Esophagus squamous epithelium (tissue), 5 donors: ENCODE data around the gene PHPT1. TPM values are rescaled to one million over a fixed set of nuclear protein-coding genes. Genes with fewer than 3 reads are reported as not detected.

Source experiments
- DNase-seq: peaks from one replicate; lab custom pipeline; 2025; lab: John Stamatoyannopoulos, UW
- H3K27ac ChIP-seq, 4 donors: fragments of 200-600 bp; sonication (generic); one replicate each; pipeline ENCODE4 v1.5.1; 2016 to 2019; ENCODE audit warnings: mild to moderate bottlenecking in 1 of 4
- H3K27me3 ChIP-seq, 4 donors: fragments of 200-600 bp; sonication (generic); 1 replicate in 3 of 4; 2 replicates in 1 of 4; pipeline versions ENCODE4 v1.5.1 to v1.6.0; 2017 to 2021; ENCODE audit warnings: antibody characterized with exemption in 1 of 4
- H3K36me3 ChIP-seq, 3 donors: fragments of 200-600 bp; sonication (generic); one replicate each; pipeline ENCODE4 v1.5.1; 2016 to 2019
- H3K4me1 ChIP-seq, 3 donors: fragments of 200-600 bp; sonication (generic); one replicate each; pipeline ENCODE4 v1.5.1; 2017 to 2019
- H3K4me3 ChIP-seq, 4 donors: fragments of 200-600 bp; sonication (generic); 1 replicate in 3 of 4; 2 replicates in 1 of 4; pipeline ENCODE4 v1.5.1; 2016 to 2019; ENCODE audit warnings: mild to moderate bottlenecking in 2 of 4, moderate library complexity in 1 of 4
- H3K9me3 ChIP-seq, 3 donors: fragments of 200-600 bp; sonication (generic); one replicate each; pipeline ENCODE4 v1.5.1; 2016 to 2019
- POLR2A ChIP-seq, 4 donors: fragments of 450-650 bp; IDR thresholded peaks; one replicate each; pipeline ENCODE4 v1.6.1; 2017; ENCODE audit warnings: antibody characterized with exemption in 4 of 4, mild to moderate bottlenecking in 4 of 4, moderate library complexity in 3 of 4
- WGBS, 2 donors: methylation state at CpG; one replicate each; pipeline ENCODE4 v1.1.5; 2018; 5-methylcytosine and 5-hydroxymethylcytosine counted together
- intact Hi-C: fragments of 100-400 bp; cut with DNase I; formaldehyde crosslinking; loops from one replicate; pipeline ENCODE4 v1.15.0; 2022
- total RNA-seq, 4 donors: library from RNA; depleted of rRNA; stranded (reverse); fragments of >200 nt; gene quantifications; one replicate each; pipeline ENCODE4 v1.1.0, GENCODE V29; 2016
- TF ChIP-seq, protein P1 (sequence below), 6 experiments: fragments of 450-650 bp in 4 of 6; fragments of 200-600 bp in 2 of 6; sonication (generic) in 2 of 6; IDR thresholded peaks; one replicate each; pipeline ENCODE4 v1.5.1; 2016 to 2019; ENCODE audit warnings: antibody characterized with exemption in 6 of 6, mild to moderate bottlenecking in 4 of 6, moderate library complexity in 4 of 6
- donor health status: DM: yes; HTN: yes; CAD: no.

Gene PHPT1
- total RNA-seq, 4 donors from 2014 or later, result 21.9 to 53.2 (median 42.2) TPM

- Histone ChIP-seq H3K27ac (no peak overlapping the region), H3K4me1 (peaks cover 54 to 90% (median 83%) of the 10 kb centered on the region in 3 donors), H3K27me3 (peaks cover 7 to 54% (median 19%) of the 10 kb centered on the region in 4 donors), H3K4me3 (peak overlapping the region in 2 of 4 donors; percentile 67 to 96), H3K9me3 (no peaks in the 10 kb centered on the region), H3K36me3 (peaks cover 0 to 11% (median 0%) of the 10 kb centered on the region in 3 donors)
- TF ChIP-seq POLR2A (IDR thresholded peaks at IDR 0.05), result no peak
- TF ChIP-seq, protein P1, sequence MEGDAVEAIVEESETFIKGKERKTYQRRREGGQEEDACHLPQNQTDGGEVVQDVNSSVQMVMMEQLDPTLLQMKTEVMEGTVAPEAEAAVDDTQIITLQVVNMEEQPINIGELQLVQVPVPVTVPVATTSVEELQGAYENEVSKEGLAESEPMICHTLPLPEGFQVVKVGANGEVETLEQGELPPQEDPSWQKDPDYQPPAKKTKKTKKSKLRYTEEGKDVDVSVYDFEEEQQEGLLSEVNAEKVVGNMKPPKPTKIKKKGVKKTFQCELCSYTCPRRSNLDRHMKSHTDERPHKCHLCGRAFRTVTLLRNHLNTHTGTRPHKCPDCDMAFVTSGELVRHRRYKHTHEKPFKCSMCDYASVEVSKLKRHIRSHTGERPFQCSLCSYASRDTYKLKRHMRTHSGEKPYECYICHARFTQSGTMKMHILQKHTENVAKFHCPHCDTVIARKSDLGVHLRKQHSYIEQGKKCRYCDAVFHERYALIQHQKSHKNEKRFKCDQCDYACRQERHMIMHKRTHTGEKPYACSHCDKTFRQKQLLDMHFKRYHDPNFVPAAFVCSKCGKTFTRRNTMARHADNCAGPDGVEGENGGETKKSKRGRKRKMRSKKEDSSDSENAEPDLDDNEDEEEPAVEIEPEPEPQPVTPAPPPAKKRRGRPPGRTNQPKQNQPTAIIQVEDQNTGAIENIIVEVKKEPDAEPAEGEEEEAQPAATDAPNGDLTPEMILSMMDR (IDR thresholded peaks at IDR 0.05), result no peak
- DNase-seq, result no peak
- intact Hi-C loops, result no loop called here
- 51% methylated on average over 4 of the region's 102 CpGs; no CpG with 5 or more reads in 1 of the 2 donors for WGBS, 2 donors
These were observed 3.5 kb upstream of the PHPT1 start for GRCh38 chr9:136845465-136846260.

DNA sequence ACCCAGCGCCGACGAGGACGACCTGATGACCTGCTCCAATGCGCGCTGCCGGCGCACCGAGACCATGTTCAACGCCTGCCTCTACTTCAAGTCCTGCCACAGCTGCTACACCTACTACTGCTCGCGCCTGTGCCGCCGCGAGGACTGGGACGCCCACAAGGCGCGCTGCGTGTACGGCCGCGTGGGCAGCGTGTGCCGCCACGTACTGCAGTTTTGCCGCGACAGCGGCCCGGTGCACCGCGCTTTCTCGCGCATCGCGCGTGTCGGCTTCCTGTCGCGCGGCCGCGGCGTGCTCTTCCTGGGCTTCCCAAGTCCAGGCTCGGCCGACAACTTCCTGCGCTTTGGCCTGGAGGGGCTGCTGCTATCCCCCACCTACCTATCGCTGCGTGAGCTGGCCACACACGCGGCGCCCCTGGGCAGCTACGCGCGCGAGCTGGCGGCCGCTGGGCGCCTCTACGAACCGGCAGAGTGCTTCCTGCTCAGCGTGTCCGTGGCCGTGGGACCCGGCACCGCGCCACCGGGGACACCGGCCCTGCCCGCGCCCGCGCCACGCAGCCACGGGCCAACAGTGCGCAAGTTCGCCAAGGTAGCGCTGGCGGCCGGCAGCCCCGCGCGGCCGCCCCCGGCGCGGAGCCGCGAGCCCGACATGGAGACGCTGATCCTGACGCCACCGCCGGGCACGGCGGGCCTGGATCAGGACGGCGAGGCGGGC lies 2.7 kb upstream of the PHPT1 start:
- intact Hi-C loops, result no loop called here
- peaks cover 50 to 87% (median 78%) of the 10 kb centered on the region in 3 donors for H3K4me1 ChIP-seq

GRCh38 chr9:136847088-136847825 lies 2.0 kb upstream of the PHPT1 start:
- H3K4me1 ChIP-seq, result peaks cover 43 to 80% (median 71%) of the 10 kb centered on the region in 3 donors
- H3K27ac ChIP-seq, result peak overlapping the region; percentile 86 to 94 (median 92)

More for the DNA sequence above, 2.7 kb upstream of the PHPT1 start:
- Histone ChIP-seq H3K9me3 (no peaks in the 10 kb centered on the region), H3K36me3 (peaks cover 0 to 14% (median 5%) of the 10 kb centered on the region in 3 donors), H3K27ac (peak overlapping the region in 2 of 4 donors; percentile 92 to 94), H3K27me3 (peaks cover 7 to 54% (median 19%) of the 10 kb centered on the region in 4 donors), H3K4me3 (peak overlapping the region; percentile 54 to 96 (median 70))
- TF ChIP-seq POLR2A (IDR thresholded peaks at IDR 0.05), result peak in 1 of 4 donors; percentile 4
- TF ChIP-seq, protein P1 (IDR thresholded peaks at IDR 0.05), result no peak
- DNase-seq, result no peak
- WGBS, 2 donors, result 0% methylated on average over 8 of the region's 98 CpGs; no CpG with 5 or more reads in 1 of the 2 donors

GRCh38 chr9:136847826-136848392 lies 1.3 kb upstream of the PHPT1 start:
- TF ChIP-seq, protein P1 (IDR thresholded peaks at IDR 0.05), result no peak
- TF ChIP-seq POLR2A (IDR thresholded peaks at IDR 0.05), result peak in 2 of 4 donors; percentile 54 to 79
- peaks cover 0 to 18% (median 5%) of the 10 kb centered on the region in 3 donors for H3K36me3 ChIP-seq
- peaks cover 7 to 54% (median 19%) of the 10 kb centered on the region in 4 donors for H3K27me3 ChIP-seq
- H3K4me3 ChIP-seq, result peak overlapping the region; percentile 54 to 96 (median 70)
- no peaks in the 10 kb centered on the region for H3K9me3 ChIP-seq
- 0% methylated on average over 14 to 30 of the region's 48 CpGs for WGBS, 2 donors
- intact Hi-C loops, result no loop called here
- H3K27ac ChIP-seq, result peak overlapping the region; percentile 86 to 94 (median 92)
- peak; percentile 33 for DNase-seq
- H3K4me1 ChIP-seq, result peaks cover 36 to 73% (median 65%) of the 10 kb centered on the region in 3 donors

More at GRCh38 chr9:136847088-136847825, 2.0 kb upstream of the PHPT1 start:
- peak in 1 of 4 donors; percentile 3 for TF ChIP-seq POLR2A (IDR thresholded peaks at IDR 0.05)
- TF ChIP-seq, protein P1 (IDR thresholded peaks at IDR 0.05), result no peak
- WGBS, 2 donors, result 0 to 7% methylated on average over 9 to 14 of the region's 75 CpGs
- peaks cover 0 to 18% (median 5%) of the 10 kb centered on the region in 3 donors for H3K36me3 ChIP-seq
- DNase-seq, result no peak
- no peaks in the 10 kb centered on the region for H3K9me3 ChIP-seq
- H3K4me3 ChIP-seq, result peak overlapping the region; percentile 54 to 96 (median 70)
- intact Hi-C loops, result no loop called here
- peaks cover 7 to 54% (median 19%) of the 10 kb centered on the region in 4 donors for H3K27me3 ChIP-seq
